PC-3 (cell line): ENCODE data around the gene PKMYT1. TPM values are rescaled to one million over a fixed set of nuclear protein-coding genes. Genes with fewer than 3 reads are reported as not detected.

ENCODE experiments used
- ATAC-seq: fragments of 200-7000 bp; cut with Tn5 transposase; 2 replicates; pipeline ENCODE4 v1.9.1; 2020; ENCODE audit warnings: mild to moderate bottlenecking, moderate library complexity
- BruUV-seq: library from RNA; stranded (reverse); fragments of 400-500 nt; replicated peaks from 2 replicates; lab custom pipeline; 2021; lab: Mats Ljungman, UMichigan
- CTCF ChIA-PET: fragments of 300-600 bp; sonication (Branson Sonifier 250); formaldehyde crosslinking; loops from one replicate; lab custom pipeline; 2022; ENCODE audit warnings: antibody characterized with exemption; lab: Charles Lee
- POLR2A ChIA-PET: fragments of 300-600 bp; sonication (Branson Sonifier 250); formaldehyde crosslinking; loops from one replicate; lab custom pipeline; 2022; ENCODE audit warnings: antibody characterized with exemption; ENCODE audit not compliant: unreplicated experiment; lab: Charles Lee
- DNase-seq: peaks from one replicate; pipeline ENCODE4 v3.0.0-alpha.2; 2015
- H2AFZ ChIP-seq: fragments of 300-600 bp; sonication (generic); 2 replicates; pipeline ENCODE4 v1.6.0; 2016; ENCODE audit warnings: antibody characterized with exemption, low read length
- H3F3A ChIP-seq: fragments of 300-600 bp; sonication (generic); one replicate; pipeline ENCODE4 v1.6.0; 2017; ENCODE audit warnings: antibody characterized with exemption, low read length, control low read depth, mild to moderate bottlenecking; ENCODE audit not compliant: unreplicated experiment
- H3K27ac ChIP-seq: fragments of 300-600 bp; sonication (generic); 2 replicates; pipeline ENCODE4 v1.5.1; 2016; ENCODE audit warnings: mild to moderate bottlenecking, low read length
- H3K27me3 ChIP-seq: fragments of 300-600 bp; sonication (generic); 2 replicates; pipeline ENCODE4 v1.6.1; 2016; ENCODE audit warnings: low read length, mixed read lengths
- H3K36me3 ChIP-seq: fragments of 300-600 bp; sonication (generic); 2 replicates; pipeline ENCODE4 v1.6.1; 2016; ENCODE audit warnings: low read depth, mixed run types, low read length, mixed read lengths
- H3K4me1 ChIP-seq: fragments of 300-600 bp; sonication (generic); 2 replicates; pipeline ENCODE4 v1.5.1; 2016; ENCODE audit warnings: low read length; ENCODE audit not compliant: insufficient read depth
- H3K4me2 ChIP-seq: fragments of 300-600 bp; sonication (generic); 2 replicates; pipeline ENCODE4 v1.6.0; 2016; ENCODE audit warnings: low read length
- H3K4me3 ChIP-seq: fragments of 300-600 bp; sonication (generic); 2 replicates; pipeline ENCODE4 v1.5.1; 2016; ENCODE audit warnings: mild to moderate bottlenecking, low read length, mixed read lengths
- H3K79me2 ChIP-seq: fragments of 300-600 bp; sonication (generic); 2 replicates; pipeline ENCODE4 v1.6.1; 2017; ENCODE audit warnings: low read length, mixed read lengths
- H3K9ac ChIP-seq: fragments of 300-600 bp; sonication (generic); 2 replicates; pipeline ENCODE4 v1.6.0; 2016; ENCODE audit warnings: mild to moderate bottlenecking, low read length
- H3K9me2 ChIP-seq: fragments of 300-600 bp; sonication (generic); replicated peaks from 2 replicates; pipeline ENCODE4 v1.6.1; 2016; ENCODE audit warnings: mixed run types, low read length, mixed read lengths
- H3K9me3 ChIP-seq: fragments of 300-600 bp; sonication (generic); 2 replicates; pipeline ENCODE4 v1.6.1; 2016; ENCODE audit warnings: low read length, mixed read lengths
- H4K20me1 ChIP-seq: fragments of 300-600 bp; sonication (generic); 2 replicates; pipeline ENCODE4 v1.6.1; 2016; ENCODE audit warnings: low read length, mixed read lengths
- EZH2 ChIP-seq: fragments of 300-600 bp; sonication (generic); IDR thresholded peaks from one replicate; pipeline ENCODE4 v1.6.1; 2017; ENCODE audit warnings: antibody characterized with exemption, mild to moderate bottlenecking, low read length; ENCODE audit not compliant: unreplicated experiment
- EZH2phosphoT487 ChIP-seq: fragments of 300-600 bp; sonication (generic); IDR thresholded peaks from 2 replicates; pipeline ENCODE4 v1.6.1; 2018; ENCODE audit warnings: mild to moderate bottlenecking, antibody characterized with exemption, low read length, borderline replicate concordance
- intact Hi-C: fragments of 100-400 bp; cut with micrococcal nuclease; formaldehyde crosslinking; loops from 2 replicates; pipeline ENCODE4 v1.9.0; 2023
- total RNA-seq: library from RNA; depleted of rRNA; stranded (reverse); fragments of >200 nt; gene quantifications from 2 replicates; pipeline ENCODE4 v1.2.3, GENCODE V29; 2014
- TF ChIP-seq, protein P1 (sequence below): fragments of 300-600 bp; sonication (generic); conservative IDR thresholded peaks from 2 replicates; pipeline ENCODE4 v1.5.1; 2017; ENCODE audit warnings: antibody characterized with exemption, low read depth, mild to moderate bottlenecking, low read length

The PKMYT1 gene
- total RNA-seq, 1 experiment from 2014 or later = 51.9 TPM

- ChIA-PET CTCF (interaction anchor here (0.9 to 1.5 kb wide), 2 partner anchors 24 to 28 kb away, joined by 3 to 14 read pairs; no protein-coding TSS in a partner anchor), POLR2A (interaction anchor here (0.6 to 1.2 kb wide), 3 partner anchors 16 to 1043 kb away, joined by 3 to 10 read pairs (median 5); partner anchors contain the start of gene TNFRSF12A)
- 0 out of 2 replicates have a peak, but pooled peaks cover 3% of the 10 kb centered on the region for H3K79me2 ChIP-seq
- peak overlapping the region; percentile 78 for H3K4me2 ChIP-seq
- peak; percentile 97 for DNase-seq
- no peak overlapping the region for H3K27ac ChIP-seq
- H3K9me3 ChIP-seq = no peaks in the 10 kb centered on the region
- no TSS peak for BruUV-seq
- H4K20me1 ChIP-seq = no peaks in the 10 kb centered on the region
- no peaks in the 10 kb centered on the region for H3K36me3 ChIP-seq
- no peaks in the 10 kb centered on the region for H3F3A ChIP-seq
- peaks cover 8% of the 10 kb centered on the region for H3K4me1 ChIP-seq
- ATAC-seq = peak; percentile 96
- no peaks in the 10 kb centered on the region for H3K27me3 ChIP-seq
- intact Hi-C loops = loop anchor here (2.0 kb wide), 1 partner anchor 25 kb away; no protein-coding TSS in a partner anchor
- no peak overlapping the region for H3K9ac ChIP-seq
- no peaks in the 10 kb centered on the region for H3K9me2 ChIP-seq
- H2AFZ ChIP-seq = peak overlapping the region; percentile 57; the same call in 1 of the 2 replicates
- H3K4me3 ChIP-seq = peak overlapping the region; percentile 59
- TF ChIP-seq, protein P1, sequence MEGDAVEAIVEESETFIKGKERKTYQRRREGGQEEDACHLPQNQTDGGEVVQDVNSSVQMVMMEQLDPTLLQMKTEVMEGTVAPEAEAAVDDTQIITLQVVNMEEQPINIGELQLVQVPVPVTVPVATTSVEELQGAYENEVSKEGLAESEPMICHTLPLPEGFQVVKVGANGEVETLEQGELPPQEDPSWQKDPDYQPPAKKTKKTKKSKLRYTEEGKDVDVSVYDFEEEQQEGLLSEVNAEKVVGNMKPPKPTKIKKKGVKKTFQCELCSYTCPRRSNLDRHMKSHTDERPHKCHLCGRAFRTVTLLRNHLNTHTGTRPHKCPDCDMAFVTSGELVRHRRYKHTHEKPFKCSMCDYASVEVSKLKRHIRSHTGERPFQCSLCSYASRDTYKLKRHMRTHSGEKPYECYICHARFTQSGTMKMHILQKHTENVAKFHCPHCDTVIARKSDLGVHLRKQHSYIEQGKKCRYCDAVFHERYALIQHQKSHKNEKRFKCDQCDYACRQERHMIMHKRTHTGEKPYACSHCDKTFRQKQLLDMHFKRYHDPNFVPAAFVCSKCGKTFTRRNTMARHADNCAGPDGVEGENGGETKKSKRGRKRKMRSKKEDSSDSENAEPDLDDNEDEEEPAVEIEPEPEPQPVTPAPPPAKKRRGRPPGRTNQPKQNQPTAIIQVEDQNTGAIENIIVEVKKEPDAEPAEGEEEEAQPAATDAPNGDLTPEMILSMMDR = peak; percentile 62
- no peak for TF ChIP-seq EZH2
Measured at GRCh38 chr16:3003582-3004270, 23.5 kb upstream of the PKMYT1 start.

- CTCF ChIA-PET = no interaction called here
- Histone ChIP-seq H2AFZ (no peak overlapping the region), H3K27me3 (no peaks in the 10 kb centered on the region), H3K9ac (no peak overlapping the region), H3K4me3 (no peak overlapping the region), H3K4me2 (no peak overlapping the region), H3K9me3 (no peaks in the 10 kb centered on the region), H3K79me2 (0 out of 2 replicates have a peak, but pooled peaks cover 3% of the 10 kb centered on the region), H3K36me3 (no peaks in the 10 kb centered on the region), H3K9me2 (no peaks in the 10 kb centered on the region), H4K20me1 (no peaks in the 10 kb centered on the region), H3K27ac (no peak overlapping the region), H3K4me1 (no peaks in the 10 kb centered on the region), H3F3A (no peaks in the 10 kb centered on the region)
- intact Hi-C loops = no loop called here
- TF ChIP-seq, protein P1 = no peak
- TF ChIP-seq EZH2 (no peak), EZH2phosphoT487 (no peak)
- POLR2A ChIA-PET = no interaction called here
- ATAC-seq (no peak), DNase-seq (no peak)
- BruUV-seq = no TSS peak
Measured at GRCh38 chr16:3001316-3001715, 21.1 kb upstream of the PKMYT1 start.

DNA sequence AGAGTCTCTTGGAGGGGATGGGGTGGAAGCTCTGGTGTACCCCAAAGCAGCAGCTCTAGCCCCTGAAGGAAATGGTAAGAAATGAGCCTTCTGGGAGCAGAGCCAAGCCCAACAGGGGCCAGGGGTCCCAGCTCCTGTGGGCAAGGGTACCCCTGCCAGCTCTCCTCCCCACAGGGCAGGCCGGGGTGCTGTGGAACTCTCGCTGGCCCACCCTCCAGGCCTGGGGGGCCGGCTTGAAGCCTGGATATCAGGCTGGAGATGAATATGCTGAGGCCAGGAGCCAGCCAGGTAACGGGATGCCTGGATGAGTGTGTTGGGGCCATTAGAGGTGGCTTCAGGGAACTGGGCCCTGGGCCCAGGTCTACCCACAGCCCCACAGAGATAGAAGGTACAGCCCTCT, 20.3 kb upstream of the PKMYT1 start:
- CTCF ChIA-PET = no interaction called here

More for the DNA sequence above, 20.3 kb upstream of the PKMYT1 start:
- no peak overlapping the region for H3K9ac ChIP-seq
- H3K27me3 ChIP-seq = no peaks in the 10 kb centered on the region
- no peaks in the 10 kb centered on the region for H3K9me2 ChIP-seq
- POLR2A ChIA-PET = no interaction called here
- H3K36me3 ChIP-seq = no peaks in the 10 kb centered on the region
- H2AFZ ChIP-seq = no peak overlapping the region
- no TSS peak for BruUV-seq
- H3K4me1 ChIP-seq = no peaks in the 10 kb centered on the region
- no peak overlapping the region for H3K27ac ChIP-seq
- DNase-seq (no peak), ATAC-seq (no peak)
- no peak overlapping the region for H3K4me2 ChIP-seq
- H3F3A ChIP-seq = no peaks in the 10 kb centered on the region
- intact Hi-C loops = no loop called here
- no peak overlapping the region for H3K4me3 ChIP-seq
- 0 out of 2 replicates have a peak, but pooled peaks cover 3% of the 10 kb centered on the region for H3K79me2 ChIP-seq
- H3K9me3 ChIP-seq = no peaks in the 10 kb centered on the region
- no peak for TF ChIP-seq EZH2phosphoT487
- TF ChIP-seq, protein P1 = no peak
- no peak for TF ChIP-seq EZH2
- no peaks in the 10 kb centered on the region for H4K20me1 ChIP-seq
